ENCODE data around the gene C10orf90.

Gene C10orf90

GRCh38 chr10:126670056-126670894, at the start of gene C10orf90:
TSS of gene C10orf90 (minus strand) at chr10:126670693. CDS start at chr10:126670480, 213 bp downstream.
- no peak for DNase-seq (ENCODE audit: low read depth)

- no peak for DNase-seq (ENCODE audit: low read depth)
Observed at GRCh38 chr10:126716366-126716765, 45.9 kb upstream of the C10orf90 start.

- DNase-seq (ENCODE audit: low read depth) = no peak
Observed at GRCh38 chr10:126713594-126713993, 43.1 kb upstream of the C10orf90 start.

GRCh38 chr10:126712681-126713080, 42.2 kb upstream of the C10orf90 start:
- no peak for DNase-seq (ENCODE audit: low read depth)

DNA sequence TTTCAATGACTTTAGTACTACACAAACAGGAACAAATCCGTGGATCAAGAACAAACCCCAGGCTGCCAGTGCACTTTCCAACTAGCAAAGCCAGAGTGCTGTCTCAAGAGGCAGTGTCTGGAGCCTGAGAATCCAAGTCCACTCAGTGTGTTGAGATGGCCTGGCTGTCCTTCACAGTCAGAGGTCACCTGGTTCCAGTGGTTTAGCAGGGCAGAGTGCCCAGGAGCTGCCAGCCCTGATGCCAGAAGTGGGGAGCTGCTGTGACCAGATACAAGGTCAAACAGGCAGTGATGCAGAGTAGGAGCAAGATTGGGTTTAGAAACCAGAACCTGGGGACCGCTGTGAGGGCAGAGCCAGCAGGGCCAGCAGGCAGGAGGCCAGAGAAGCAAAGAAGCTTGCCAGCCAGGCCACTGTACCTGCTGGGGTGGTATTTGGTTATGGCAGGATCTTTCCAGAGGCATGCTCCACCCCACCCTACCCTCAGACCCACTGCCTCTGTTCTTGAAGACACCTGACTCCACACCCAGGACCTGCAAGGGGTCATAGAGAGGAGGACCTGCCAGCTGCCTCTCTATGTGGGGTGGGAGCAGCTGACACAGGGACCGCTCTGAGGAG, 35.6 kb upstream of the C10orf90 start:
- DNase-seq (ENCODE audit: low read depth) = no peak

DNA sequence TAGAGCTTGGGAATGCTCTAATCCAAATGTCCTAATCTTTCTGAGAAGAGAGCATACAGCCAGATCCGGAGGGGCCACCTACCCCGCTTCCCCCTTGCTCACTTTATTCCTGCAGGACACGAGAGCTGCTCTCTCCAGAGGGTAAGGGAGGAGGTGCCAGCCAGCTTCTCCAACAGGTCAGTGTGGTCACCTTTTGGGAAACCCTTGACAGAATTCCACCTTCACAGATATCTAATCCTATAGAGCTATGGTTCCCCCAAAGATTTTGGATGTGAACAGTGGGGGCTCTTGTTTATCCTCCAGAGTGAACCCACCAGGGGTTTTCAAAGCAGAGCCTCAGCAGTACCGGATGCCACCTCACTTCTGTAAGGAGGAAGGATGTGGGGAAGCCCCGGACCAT, 34.6 kb upstream of the C10orf90 start:
- no peak for DNase-seq (ENCODE audit: low read depth)

DNA sequence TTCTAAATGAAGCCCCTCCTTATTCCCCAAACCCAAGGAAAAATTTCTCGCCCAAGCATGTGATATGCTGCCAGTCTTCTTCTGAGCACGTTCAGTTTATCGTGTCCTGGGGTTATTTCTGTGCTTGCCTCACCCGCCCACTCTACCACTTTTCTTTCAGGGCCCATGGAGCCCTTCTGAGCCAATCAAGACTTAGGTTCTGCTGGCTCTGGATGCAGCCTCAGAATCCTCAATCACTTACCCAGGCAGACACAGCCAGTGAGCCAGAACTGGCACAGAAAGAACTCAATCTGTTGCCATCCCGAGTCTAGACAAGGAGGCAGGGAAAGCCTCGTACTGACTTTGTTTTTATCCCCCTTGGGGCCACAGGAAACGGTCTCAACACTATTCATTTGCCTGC, 34.2 kb upstream of the C10orf90 start:
- DNase-seq (ENCODE audit: low read depth) = no peak

DNA sequence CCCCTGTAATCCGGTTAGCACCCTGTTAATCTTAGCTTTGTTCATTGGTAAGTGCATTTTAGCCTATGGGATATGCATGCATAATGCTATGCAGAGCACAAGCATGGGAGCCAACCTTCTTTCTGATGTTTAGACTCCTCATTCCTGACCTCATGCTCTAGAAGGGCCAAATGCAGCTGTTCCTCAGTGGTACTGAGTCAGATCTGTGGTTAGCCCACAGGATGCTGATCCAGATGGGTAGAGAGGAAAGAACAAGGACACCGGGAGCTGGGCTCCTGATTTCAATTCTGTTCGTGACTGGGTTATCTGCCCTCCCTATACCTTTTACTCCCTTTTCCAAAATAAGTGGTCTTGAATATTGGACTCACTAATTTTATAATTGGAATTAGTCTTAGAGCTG, 31.7 kb upstream of the C10orf90 start:
- DNase-seq (ENCODE audit: low read depth) = no peak

GRCh38 chr10:126701526-126701925, 31.0 kb upstream of the C10orf90 start:
- no peak for DNase-seq (ENCODE audit: low read depth)

DNA sequence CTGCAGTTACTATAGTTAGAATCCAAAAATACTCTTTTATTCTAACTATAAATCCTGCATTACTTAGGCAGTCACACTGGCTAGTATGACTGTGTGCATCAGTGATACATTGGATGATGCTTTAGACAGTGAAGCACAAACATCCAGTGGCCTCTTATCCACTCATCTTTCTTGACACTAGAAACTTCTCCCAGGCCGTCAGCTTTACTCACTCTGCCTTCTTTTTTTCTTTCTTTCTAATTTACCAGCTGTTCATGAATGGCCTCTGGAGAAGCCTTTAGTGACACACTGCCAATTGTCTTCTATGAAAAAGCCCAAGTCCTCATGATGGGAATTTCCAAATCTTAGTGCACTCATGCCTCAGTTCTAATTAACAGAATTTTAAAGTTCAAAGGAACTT, 26.2 kb upstream of the C10orf90 start:
- no peak for DNase-seq (ENCODE audit: low read depth)

DNA sequence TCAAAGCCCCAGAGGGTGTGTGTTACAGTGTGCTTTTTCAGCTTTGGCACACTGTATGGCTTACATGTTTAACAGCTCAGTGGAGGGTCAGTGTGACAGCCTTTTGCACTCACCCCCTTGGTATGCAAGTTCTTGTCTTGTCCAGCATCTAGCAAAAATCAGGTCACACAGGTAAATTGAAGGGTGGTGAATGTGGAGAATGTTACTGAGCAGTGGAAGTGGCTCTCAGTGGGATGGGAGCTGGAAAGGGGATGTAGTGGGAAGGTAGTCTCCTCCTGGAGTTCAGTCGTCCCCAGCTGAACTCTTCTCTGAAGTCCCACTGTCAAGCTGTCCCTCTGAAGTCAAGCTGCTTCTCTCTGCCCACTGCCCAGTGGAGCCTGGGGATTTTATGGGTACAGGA, 21.0 kb upstream of the C10orf90 start:
- DNase-seq (ENCODE audit: low read depth) = no peak

DNA sequence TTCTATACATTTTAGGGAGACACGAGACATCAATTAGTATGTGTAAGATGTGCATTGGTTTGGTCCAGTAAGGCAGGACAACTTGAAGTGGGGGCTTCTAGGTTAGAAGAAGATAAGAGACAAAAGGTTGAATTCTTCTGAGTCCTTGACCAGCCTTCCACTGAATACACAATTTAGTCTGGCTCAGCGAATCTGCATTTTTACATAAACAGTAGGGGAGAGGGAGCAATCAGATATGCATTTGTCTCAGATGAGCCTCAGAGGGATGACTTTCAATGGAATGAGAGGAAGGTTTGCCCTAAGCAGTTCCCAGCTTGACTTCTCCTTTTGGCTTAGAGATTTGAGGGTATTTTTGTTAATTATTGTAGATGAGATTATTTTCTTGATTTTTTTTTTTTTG, 20.0 kb upstream of the C10orf90 start:
- no peak for DNase-seq (ENCODE audit: low read depth)

- no peak for DNase-seq (ENCODE audit: low read depth)
Observed at GRCh38 chr10:126689461-126689994, 19.0 kb upstream of the C10orf90 start.

- DNase-seq (ENCODE audit: low read depth) = no peak
Observed at GRCh38 chr10:126687121-126687606, 16.7 kb upstream of the C10orf90 start.

GRCh38 chr10:126686719-126687118, 16.2 kb upstream of the C10orf90 start:
- DNase-seq (ENCODE audit: low read depth) = no peak

- DNase-seq (ENCODE audit: low read depth) = no peak
Observed at GRCh38 chr10:126686268-126686667, 15.8 kb upstream of the C10orf90 start.

- DNase-seq (ENCODE audit: low read depth) = no peak
Observed at GRCh38 chr10:126685756-126686155, 15.3 kb upstream of the C10orf90 start.

DNA sequence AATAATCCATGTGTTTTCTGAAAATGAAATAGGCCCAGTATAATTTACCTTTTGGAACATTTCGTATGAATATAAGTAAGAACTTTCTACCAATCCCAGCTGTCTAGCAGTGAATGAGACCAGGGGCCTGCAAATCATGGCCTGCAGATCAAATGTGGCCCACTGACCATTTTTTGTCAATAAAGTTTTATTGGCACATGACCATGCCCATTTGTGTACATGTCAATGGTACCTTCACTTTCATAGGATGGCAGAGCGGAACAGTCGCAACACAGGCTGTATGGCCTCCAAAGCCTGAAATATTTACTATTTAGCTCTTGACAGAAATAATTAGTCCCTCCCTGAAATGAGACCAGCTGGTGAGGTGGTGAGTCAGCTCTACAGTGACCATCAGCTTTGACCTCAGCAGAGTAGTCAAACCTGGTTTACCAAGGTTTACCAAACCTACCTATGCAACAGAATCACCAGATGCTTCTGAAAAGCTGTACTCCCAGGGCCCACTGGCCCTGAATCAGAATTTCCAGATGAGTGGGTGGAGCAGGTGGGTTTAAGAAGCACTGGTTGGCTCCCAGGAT, 13.8 kb upstream of the C10orf90 start:
- DNase-seq (ENCODE audit: low read depth) = no peak

DNA sequence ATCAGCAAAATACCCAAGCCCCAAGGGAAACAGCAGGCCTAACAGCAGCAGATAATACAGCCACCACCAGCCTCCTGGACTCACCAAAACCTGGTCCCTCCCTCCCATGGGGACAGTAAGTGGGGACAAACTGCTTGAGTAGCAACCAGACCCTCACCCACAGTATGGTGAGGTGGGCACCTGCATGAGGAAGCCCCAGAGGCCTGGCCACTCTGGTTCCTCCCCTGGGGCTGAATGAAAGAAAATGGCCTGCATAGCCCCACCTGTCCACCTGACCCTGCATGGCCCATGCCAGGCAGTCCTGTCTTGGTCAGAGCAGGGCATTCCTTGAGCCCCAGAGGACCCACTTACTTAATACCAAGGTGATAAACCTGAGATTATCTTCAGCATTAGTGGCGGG, 13.0 kb upstream of the C10orf90 start:
- DNase-seq (ENCODE audit: low read depth) = no peak

- no peak for DNase-seq (ENCODE audit: low read depth)
Observed at GRCh38 chr10:126675656-126676438, 5.4 kb upstream of the C10orf90 start.

DNA sequence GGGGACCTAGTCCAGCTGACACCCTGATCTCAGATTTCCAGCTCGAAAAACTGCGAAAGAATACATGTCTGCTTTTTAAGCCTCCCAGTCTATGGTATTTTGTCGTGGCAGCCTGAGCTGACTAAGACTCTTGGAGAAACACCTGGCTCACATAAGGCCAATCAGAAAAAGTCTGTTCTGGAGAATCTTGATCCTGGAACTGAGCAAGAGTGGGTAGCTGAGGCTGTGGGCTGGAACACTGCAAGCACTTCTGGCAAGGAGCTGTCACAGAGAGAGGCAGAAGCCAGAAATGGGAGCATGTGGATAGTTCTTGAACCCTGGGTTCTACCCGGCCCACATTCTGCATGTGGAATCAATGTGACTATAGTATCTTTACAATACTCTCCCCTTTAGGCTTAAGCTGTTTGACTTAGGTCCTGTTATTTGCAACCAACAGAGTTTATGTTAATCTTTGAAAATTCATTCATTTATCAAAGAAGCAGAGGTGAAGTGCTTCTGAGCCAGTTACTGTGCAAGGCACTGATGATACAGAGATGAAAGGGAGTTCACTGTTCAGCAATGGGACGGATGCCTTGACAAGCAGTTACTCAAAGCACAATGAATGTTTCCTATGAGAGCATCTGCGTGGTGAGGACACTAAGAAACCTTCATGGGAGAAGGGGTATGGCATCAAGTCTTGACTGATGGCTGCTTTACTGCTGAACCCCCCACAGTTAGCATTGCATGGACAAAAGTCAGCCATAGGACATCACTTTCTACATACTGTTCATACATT, 4.4 kb upstream of the C10orf90 start:
- DNase-seq (ENCODE audit: low read depth) = no peak
